Smooth muscle cell (in vitro differentiated cells): ENCODE data around the gene SUPT20HL1. TPM values are rescaled to one million over a fixed set of nuclear protein-coding genes. Genes with fewer than 3 reads are reported as not detected.
"Not testable (repeated sequence)": the region's sequence is repeated elsewhere in the genome, so short reads cannot be mapped to it uniquely, and the experiment has no call there.

Experiments used
- DNase-seq: peaks from one replicate; lab custom pipeline; 2025; ENCODE audit not compliant: unreplicated experiment; lab: John Stamatoyannopoulos, UW
- H2AFZ ChIP-seq: fragments of 200-600 bp; sonication (generic); 2 replicates; pipeline ENCODE4 v1.6.0; 2016; ENCODE audit warnings: antibody characterized with exemption, low read depth, mild to moderate bottlenecking
- H3F3A ChIP-seq: fragments of 200-600 bp; sonication (generic); 2 replicates; pipeline ENCODE4 v1.6.0; 2017; ENCODE audit warnings: antibody characterized with exemption, low read depth
- H3K27ac ChIP-seq: fragments of 200-600 bp; sonication (generic); 2 replicates; pipeline ENCODE4 v1.5.1; 2016; ENCODE audit warnings: low read depth, mild to moderate bottlenecking
- H3K27me3 ChIP-seq: fragments of 200-600 bp; sonication (generic); 2 replicates; pipeline ENCODE4 v1.6.1; 2016; ENCODE audit warnings: low read depth, mild to moderate bottlenecking
- H3K36me3 ChIP-seq: fragments of 200-600 bp; sonication (generic); 2 replicates; pipeline ENCODE4 v1.5.1; 2016; ENCODE audit warnings: low read depth
- H3K4me1 ChIP-seq: fragments of 200-600 bp; sonication (generic); 2 replicates; pipeline ENCODE4 v1.5.1; 2016; ENCODE audit warnings: low read depth
- H3K4me2 ChIP-seq: fragments of 200-600 bp; sonication (generic); 2 replicates; pipeline ENCODE4 v1.6.0; 2016; ENCODE audit warnings: mild to moderate bottlenecking
- H3K4me3 ChIP-seq: fragments of 200-600 bp; sonication (generic); 2 replicates; pipeline ENCODE4 v1.5.1; 2016; ENCODE audit warnings: mild to moderate bottlenecking
- H3K79me2 ChIP-seq: fragments of 200-600 bp; sonication (generic); 2 replicates; pipeline ENCODE4 v1.6.0; 2016; ENCODE audit warnings: low read depth, mild to moderate bottlenecking
- H3K9ac ChIP-seq: fragments of 200-600 bp; sonication (generic); 2 replicates; pipeline ENCODE4 v1.6.0; 2016; ENCODE audit warnings: low read depth
- H3K9me3 ChIP-seq: fragments of 200-600 bp; sonication (generic); replicated peaks from 2 replicates; pipeline ENCODE4 v1.5.1; 2016; ENCODE audit warnings: low read depth
- H4K20me1 ChIP-seq: fragments of 200-600 bp; sonication (generic); 2 replicates; pipeline ENCODE4 v1.6.0; 2016; ENCODE audit warnings: low read depth
- CTCF ChIP-seq: fragments of 200-600 bp; sonication (generic); IDR thresholded peaks from 2 replicates; pipeline ENCODE4 v1.5.1; 2017; ENCODE audit warnings: borderline replicate concordance, mild to moderate bottlenecking, antibody characterized with exemption; ENCODE audit not compliant: insufficient read depth, poor library complexity, severe bottlenecking
- WGBS: methylation state at CpG from one replicate; pipeline ENCODE4 v1.1.7; 2016; ENCODE audit warnings: low lambda C conversion rate; 5-methylcytosine and 5-hydroxymethylcytosine counted together
- polyA plus RNA-seq: library from polyadenylated mRNA; unstranded; fragments of >200 nt; fragmentation: Nextera tagmentation; extraction: Ambion mirVana; gene quantifications from 2 replicates; pipeline ENCODE4 v1.2.1, GENCODE V29; 2016
- total RNA-seq: library from RNA; depleted of rRNA; stranded (reverse); fragments of >200 nt; gene quantifications from 2 replicates; pipeline ENCODE4 v1.2.3, GENCODE V29; 2014

Gene SUPT20HL1
- total and polyA plus RNA-seq, 2 experiments from 2014 or later = not detected

- H2AFZ ChIP-seq = no peak overlapping the region
- no peaks in the 10 kb centered on the region for H3K36me3 ChIP-seq
- H3K27me3 ChIP-seq = no peaks in the 10 kb centered on the region
- no peaks in the 10 kb centered on the region for H3K4me1 ChIP-seq
- H3F3A ChIP-seq = no peaks in the 10 kb centered on the region
- no peak for DNase-seq
- no peak overlapping the region for H3K4me3 ChIP-seq
- no peaks in the 10 kb centered on the region for H3K79me2 ChIP-seq
- H4K20me1 ChIP-seq = no peaks in the 10 kb centered on the region
- H3K9me3 ChIP-seq = no peaks in the 10 kb centered on the region
- TF ChIP-seq CTCF = no peak
- H3K4me2 ChIP-seq = no peak overlapping the region
- H3K9ac ChIP-seq = no peak overlapping the region
- H3K27ac ChIP-seq = no peak overlapping the region
- WGBS = 76% methylated on average over 1 of the region's 1 CpG
Observed at GRCh38 chrX:24377911-24378468, 17.6 kb downstream of the SUPT20HL1 start.

- H3K4me2 ChIP-seq = no peak overlapping the region
- no peak overlapping the region for H3K27ac ChIP-seq
- H4K20me1 ChIP-seq = no peaks in the 10 kb centered on the region
- no peak overlapping the region for H3K4me3 ChIP-seq
- 84% methylated on average over 6 of the region's 6 CpGs for WGBS
- DNase-seq = no peak
- H3K9me3 ChIP-seq = no peaks in the 10 kb centered on the region
- no peaks in the 10 kb centered on the region for H3K4me1 ChIP-seq
- H3F3A ChIP-seq = no peaks in the 10 kb centered on the region
- H3K27me3 ChIP-seq = no peaks in the 10 kb centered on the region
- no peak for TF ChIP-seq CTCF
- H3K36me3 ChIP-seq = no peaks in the 10 kb centered on the region
- H3K9ac ChIP-seq = no peak overlapping the region
- no peaks in the 10 kb centered on the region for H3K79me2 ChIP-seq
- H2AFZ ChIP-seq = no peak overlapping the region
Observed at GRCh38 chrX:24378706-24379105, 18.3 kb downstream of the SUPT20HL1 start.

- H3K4me2 ChIP-seq = no peak overlapping the region
- H3K4me3 ChIP-seq = no peak overlapping the region
- H3K27me3 ChIP-seq = no peaks in the 10 kb centered on the region
- no peaks in the 10 kb centered on the region for H3K79me2 ChIP-seq
- H2AFZ ChIP-seq = no peak overlapping the region
- WGBS = 67% methylated on average over 9 of the region's 9 CpGs
- TF ChIP-seq CTCF = no peak
- H3K9ac ChIP-seq = no peak overlapping the region
- H3F3A ChIP-seq = no peaks in the 10 kb centered on the region
- no peaks in the 10 kb centered on the region for H3K36me3 ChIP-seq
- no peaks in the 10 kb centered on the region for H4K20me1 ChIP-seq
- H3K4me1 ChIP-seq = no peaks in the 10 kb centered on the region
- no peak overlapping the region for H3K27ac ChIP-seq
- H3K9me3 ChIP-seq = no peaks in the 10 kb centered on the region
- no peak for DNase-seq
Observed at GRCh38 chrX:24380262-24381187, 20.1 kb downstream of the SUPT20HL1 start.

GRCh38 chrX:24382315-24382714, 21.9 kb downstream of the SUPT20HL1 start:
- DNase-seq, H3K27ac ChIP-seq, H4K20me1 ChIP-seq, H2AFZ ChIP-seq, H3K79me2 ChIP-seq, H3K9ac ChIP-seq, H3K36me3 ChIP-seq, H3K4me2 ChIP-seq, H3F3A ChIP-seq, H3K4me1 ChIP-seq, H3K9me3 ChIP-seq, H3K4me3 ChIP-seq, H3K27me3 ChIP-seq: not testable (repeated sequence)
- WGBS = 69% methylated on average over 5 of the region's 5 CpGs
